ENCODE data around the gene CDHR1. TPM values are rescaled to one million over a fixed set of nuclear protein-coding genes. Genes with fewer than 3 reads are reported as not detected.

Gene CDHR1
- total and polyA plus RNA-seq, 10 donors, result 0.53 to 10.6 (median 4.4) TPM

DNA sequence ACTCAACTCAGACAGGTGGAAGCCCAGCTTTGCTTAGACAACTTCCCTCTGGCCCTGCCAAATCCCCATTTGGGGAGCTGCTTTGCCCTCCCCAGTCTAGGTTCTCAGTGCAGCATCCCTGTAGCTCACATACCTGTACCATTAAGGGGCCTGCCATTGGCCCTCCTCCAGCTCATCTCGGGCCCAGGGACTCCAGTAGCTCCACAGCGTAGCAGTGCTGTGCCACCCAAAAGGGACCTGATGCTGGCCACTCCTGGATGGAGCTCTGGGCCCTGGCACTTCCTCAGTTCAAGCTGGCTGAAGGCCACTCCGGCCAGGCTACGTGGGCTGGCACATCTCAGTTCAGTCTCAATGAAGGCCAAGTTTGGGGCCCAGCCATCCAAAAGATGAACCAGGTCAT, 39.6 kb downstream of the CDHR1 start:
- H3K27me3 ChIP-seq (replicated peaks in 1 of 7), result peaks cover 0 to 37% (median 5%) of the 10 kb centered on the region in 7 donors
- TF ChIP-seq CTCF (IDR thresholded peaks at IDR 0.05 in 8 of 11, conservative IDR thresholded peaks at IDR 0.05 in 3 of 11) (no peak), POLR2AphosphoS5 (IDR thresholded peaks at IDR 0.05) (no peak), POLR2A (IDR thresholded peaks at IDR 0.05) (no peak)
- no peaks in the 10 kb centered on the region for H3K36me3 ChIP-seq
- H3K27ac ChIP-seq, result no peak overlapping the region
- no peak for DNase-seq
- no peak overlapping the region for H3K4me3 ChIP-seq
- WGBS, 5 donors, result 78 to 90% (median 83%) methylated on average over 3 to 4 of the region's 4 CpGs; no CpG with 5 or more reads in 1 of the 5 donors
- no peaks in the 10 kb centered on the region for H3K9me3 ChIP-seq
- no peaks in the 10 kb centered on the region for H3K4me1 ChIP-seq
- intact Hi-C loops (cut with DNase I; ENCODE audit: low total_unique reads), result no loop called here

DNA sequence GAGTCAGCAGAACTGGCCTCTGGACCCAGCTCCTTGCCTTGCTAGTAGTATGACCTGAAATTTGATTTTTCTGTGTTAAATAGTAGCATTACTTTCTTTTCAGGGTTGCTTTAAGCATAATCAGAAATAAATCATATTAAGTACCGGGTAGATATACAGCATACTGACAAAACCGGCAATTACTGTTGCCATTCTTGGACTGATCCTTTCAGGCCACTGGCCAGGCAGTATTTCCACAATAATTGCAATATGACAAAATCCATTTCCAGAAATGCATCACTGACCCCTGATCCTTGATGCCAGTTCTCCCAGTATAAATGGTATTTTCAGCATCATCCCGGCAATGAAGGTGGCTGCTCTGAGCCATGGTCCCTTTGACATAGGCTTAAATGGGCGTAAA, 40.1 kb downstream of the CDHR1 start:
- 76 to 94% (median 90%) methylated on average over 4 of the region's 4 CpGs for WGBS, 5 donors
- H3K27me3 ChIP-seq (replicated peaks in 1 of 7), result peaks cover 0 to 37% (median 5%) of the 10 kb centered on the region in 7 donors
- H3K36me3 ChIP-seq, result no peaks in the 10 kb centered on the region
- H3K9me3 ChIP-seq, result no peaks in the 10 kb centered on the region
- intact Hi-C loops (cut with DNase I; ENCODE audit: low total_unique reads), result no loop called here
- TF ChIP-seq POLR2AphosphoS5 (IDR thresholded peaks at IDR 0.05) (no peak), CTCF (IDR thresholded peaks at IDR 0.05 in 8 of 11, conservative IDR thresholded peaks at IDR 0.05 in 3 of 11) (no peak), POLR2A (IDR thresholded peaks at IDR 0.05) (no peak)
- no peaks in the 10 kb centered on the region for H3K4me1 ChIP-seq
- no peak for DNase-seq
- no peak overlapping the region for H3K27ac ChIP-seq
- H3K4me3 ChIP-seq, result no peak overlapping the region

DNA sequence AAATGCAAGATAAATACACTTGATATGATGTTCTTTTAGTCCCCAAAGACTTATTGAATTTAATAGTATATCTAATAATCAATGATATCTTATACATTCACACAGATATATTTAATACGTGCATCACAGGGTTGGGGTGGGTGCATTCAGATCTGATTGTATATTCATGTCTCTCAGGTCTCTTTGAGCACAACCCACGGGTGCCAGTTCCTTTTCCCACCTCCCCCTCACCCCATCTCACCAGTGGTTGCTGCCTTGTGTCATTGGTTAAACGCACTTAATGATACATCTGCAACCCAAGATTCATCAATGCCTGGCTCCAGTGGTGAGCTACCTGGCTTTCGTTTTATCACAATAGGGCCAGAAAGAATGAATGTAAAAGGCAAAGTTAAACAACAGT, 40.8 kb downstream of the CDHR1 start:
- H3K4me1 ChIP-seq, result no peaks in the 10 kb centered on the region
- no peak for DNase-seq
- peaks cover 0 to 37% (median 5%) of the 10 kb centered on the region in 7 donors for H3K27me3 ChIP-seq (replicated peaks in 1 of 7)
- intact Hi-C loops (cut with DNase I; ENCODE audit: low total_unique reads), result no loop called here
- WGBS, 5 donors, result 73 to 87% (median 78%) methylated on average over 4 of the region's 4 CpGs
- TF ChIP-seq POLR2AphosphoS5 (IDR thresholded peaks at IDR 0.05), result no peak
- no peaks in the 10 kb centered on the region for H3K36me3 ChIP-seq
- H3K27ac ChIP-seq, result no peak overlapping the region
- H3K4me3 ChIP-seq, result no peak overlapping the region
- no peaks in the 10 kb centered on the region for H3K9me3 ChIP-seq

GRCh38 chr10:84236807-84237198, 42.5 kb downstream of the CDHR1 start:
- no peak for DNase-seq
- no peak overlapping the region for H3K4me3 ChIP-seq
- peaks cover 0 to 37% (median 5%) of the 10 kb centered on the region in 7 donors for H3K27me3 ChIP-seq (replicated peaks in 1 of 7)
- H3K9me3 ChIP-seq, result no peaks in the 10 kb centered on the region
- TF ChIP-seq POLR2AphosphoS5 (IDR thresholded peaks at IDR 0.05) (no peak), CTCF (IDR thresholded peaks at IDR 0.05 in 8 of 11, conservative IDR thresholded peaks at IDR 0.05 in 3 of 11) (no peak), POLR2A (IDR thresholded peaks at IDR 0.05) (no peak)
- no peaks in the 10 kb centered on the region for H3K36me3 ChIP-seq
- 76 to 84% (median 80%) methylated on average over 6 of the region's 6 CpGs for WGBS, 5 donors
- intact Hi-C loops (cut with DNase I; ENCODE audit: low total_unique reads), result no loop called here
- H3K4me1 ChIP-seq, result no peaks in the 10 kb centered on the region
- no peak overlapping the region for H3K27ac ChIP-seq

All from spleen (tissue), 11 donors.